T follicular helper cell (primary cell): ENCODE measurements around the gene RHBDF1.

Experiments
- DNase-seq: peaks from one replicate; pipeline ENCODE4 v3.0.0-alpha.2; 2020; ENCODE audit warnings: low read depth

RHBDF1 gene

DNA sequence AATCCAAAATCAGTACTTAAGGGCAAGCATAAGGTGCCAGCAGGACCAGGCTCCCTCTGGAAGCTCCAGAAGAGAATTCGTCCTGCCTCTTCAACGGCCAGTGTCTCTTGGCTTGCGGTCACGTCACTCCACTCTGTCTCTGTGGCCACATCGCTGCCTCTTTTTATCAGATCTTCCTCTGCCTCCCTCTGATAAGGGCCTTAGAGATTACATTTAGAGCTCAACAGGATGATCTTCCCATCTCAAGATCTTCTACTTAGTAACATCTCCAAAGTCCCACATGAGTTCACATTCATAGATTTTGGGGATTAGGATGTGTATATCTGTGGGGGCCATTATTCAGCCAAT, 22.5 kb upstream of the RHBDF1 start:
- no peak for DNase-seq

DNA sequence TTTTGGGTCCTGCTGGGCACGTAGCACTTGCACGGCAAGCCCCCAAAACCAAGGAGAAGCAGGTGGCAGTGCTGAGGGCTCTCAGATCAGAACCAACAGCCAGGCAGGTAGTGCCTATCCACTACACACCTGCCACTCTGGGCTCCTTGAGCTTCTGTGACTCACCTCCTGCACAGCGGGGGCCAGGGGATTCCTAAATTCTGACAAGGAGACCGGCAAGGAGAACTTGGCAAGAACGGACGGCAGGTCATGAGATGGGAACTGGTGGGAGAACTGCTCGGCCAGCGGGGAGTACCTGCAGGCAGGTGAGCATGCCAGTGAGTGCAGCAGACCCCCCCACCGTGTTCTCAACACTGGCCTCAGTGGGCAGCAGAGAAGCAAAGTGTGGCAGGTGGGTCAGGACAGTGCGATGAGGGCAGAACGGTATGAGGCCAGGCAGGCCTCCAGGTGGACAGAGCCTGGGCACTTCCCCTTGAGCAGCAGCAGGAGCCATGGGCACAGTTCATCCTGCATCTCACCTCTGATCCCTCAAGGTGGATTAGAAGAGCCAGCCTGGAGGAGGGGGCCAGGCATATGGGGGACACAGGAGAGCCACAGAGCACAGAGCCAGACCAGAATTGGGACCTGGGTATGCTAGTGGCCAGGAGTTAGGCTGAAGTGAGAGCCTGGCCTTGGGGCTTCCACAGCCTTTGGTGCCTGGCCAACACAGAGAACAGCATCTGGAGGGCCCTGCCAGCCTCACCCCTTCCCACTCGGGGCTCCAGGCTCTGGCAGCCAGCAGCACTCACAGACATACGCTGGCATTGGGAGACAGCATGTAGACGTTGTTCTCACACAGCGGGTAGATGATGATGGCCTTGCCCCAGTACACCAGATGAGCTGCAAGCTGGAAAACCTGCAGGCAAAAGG, 20.3 kb upstream of the RHBDF1 start:
- DNase-seq = no peak

DNA sequence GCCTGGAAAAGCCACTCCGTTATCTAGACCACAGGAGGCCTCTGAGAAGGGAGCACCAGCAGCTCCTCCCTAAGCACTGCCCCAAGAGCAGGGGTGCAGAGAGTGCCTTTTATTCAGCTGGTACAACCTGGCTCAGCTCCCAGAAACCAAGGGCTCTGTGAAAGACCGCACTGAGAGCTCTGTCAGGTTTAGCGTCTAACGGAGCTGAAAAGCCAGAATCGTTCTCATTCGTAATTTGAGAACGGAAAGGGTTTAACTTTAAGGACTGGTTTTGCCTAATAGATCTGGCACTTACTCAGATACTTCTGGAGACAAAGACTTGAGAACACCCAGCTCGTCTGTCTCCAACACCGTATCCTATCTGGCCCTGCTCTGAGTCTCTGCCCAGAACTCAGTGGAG, 19.1 kb upstream of the RHBDF1 start:
- no peak for DNase-seq

DNA sequence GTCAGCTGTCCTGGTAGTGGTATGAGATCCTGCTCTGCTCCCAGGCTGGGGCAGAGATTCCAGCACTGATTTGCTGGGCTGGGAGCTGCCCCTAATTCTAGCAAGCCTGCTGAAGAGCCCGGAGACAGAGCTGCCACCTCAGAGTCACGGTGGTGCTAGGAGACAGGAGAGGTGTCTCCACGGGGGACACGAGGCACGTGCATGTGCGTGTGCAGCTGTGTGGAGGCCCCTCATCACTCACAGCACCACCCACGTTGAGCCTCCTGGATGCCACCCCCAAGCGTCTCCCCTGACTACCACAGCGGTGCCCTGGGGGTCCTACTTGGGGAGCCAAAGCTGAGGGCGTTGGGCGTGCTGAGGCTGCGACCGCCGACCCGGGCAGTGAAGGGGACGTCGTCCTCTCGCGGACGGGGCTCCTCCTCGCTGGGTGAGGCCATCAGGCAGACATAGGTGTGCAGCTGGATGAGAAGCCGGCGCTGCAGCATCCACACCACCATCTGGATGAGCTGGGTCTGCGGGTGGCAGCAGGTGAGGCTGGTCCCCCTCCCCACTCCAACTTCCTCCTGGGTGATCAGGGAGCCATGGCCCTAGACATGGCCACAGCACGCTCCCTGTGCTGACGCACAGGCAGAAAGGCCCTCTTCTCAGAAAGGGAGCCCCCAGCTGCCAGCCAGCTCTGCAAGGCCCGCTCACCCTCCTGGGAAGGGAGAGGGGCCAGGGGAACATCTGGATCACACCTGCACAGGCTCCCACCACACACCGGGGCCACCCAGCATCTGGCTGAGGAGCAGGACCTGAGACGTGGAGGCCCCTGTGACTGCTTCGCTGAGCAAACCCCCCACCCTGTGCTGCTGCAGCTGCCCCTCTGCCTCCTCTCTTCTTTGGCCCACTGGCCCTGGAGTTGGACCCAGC, 17.2 kb upstream of the RHBDF1 start:
- DNase-seq = no peak

DNA sequence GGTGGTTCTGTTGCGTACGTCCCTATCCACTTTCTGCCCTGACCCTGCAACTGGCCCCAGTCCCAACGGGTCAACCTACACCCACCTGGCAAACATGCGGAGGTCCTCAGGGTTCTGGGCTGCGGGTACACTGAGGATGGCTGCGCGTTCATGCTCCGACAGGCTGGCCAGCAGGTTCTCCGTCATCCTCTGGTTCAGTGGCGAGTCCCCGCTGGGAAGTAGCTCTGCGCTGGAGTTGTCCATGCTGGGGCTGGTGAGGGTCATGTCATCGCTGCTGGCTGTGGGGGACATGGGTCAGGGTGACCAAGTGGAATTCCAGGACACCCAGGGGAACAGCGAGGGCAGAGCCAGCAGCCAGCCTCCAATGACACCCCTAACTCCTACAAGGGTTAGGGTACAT, 16.2 kb upstream of the RHBDF1 start:
- no peak for DNase-seq

DNA sequence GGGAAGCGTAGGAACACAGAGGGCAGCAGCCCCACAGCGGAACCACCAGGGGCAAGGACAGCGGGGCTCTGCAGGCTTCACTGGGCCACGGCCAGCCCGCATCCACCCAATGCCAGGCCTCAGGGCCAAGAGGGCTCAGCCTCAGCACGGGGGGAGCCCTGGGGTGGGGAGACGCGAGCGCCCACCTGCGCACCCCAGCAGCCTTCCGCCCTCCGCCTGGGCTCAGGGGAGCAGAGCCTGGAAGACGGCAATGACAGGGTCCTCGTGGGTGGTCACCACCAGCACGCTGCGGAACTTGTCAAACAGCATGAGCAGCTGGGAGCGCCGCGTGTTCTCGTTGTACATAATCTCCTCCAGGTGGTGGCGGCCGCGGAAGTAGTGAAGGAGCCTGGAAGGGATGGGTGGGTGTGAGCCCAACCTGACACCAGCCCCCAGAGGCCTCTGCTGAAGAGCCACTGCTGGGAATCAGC, 14.1 kb upstream of the RHBDF1 start:
- DNase-seq = no peak

DNA sequence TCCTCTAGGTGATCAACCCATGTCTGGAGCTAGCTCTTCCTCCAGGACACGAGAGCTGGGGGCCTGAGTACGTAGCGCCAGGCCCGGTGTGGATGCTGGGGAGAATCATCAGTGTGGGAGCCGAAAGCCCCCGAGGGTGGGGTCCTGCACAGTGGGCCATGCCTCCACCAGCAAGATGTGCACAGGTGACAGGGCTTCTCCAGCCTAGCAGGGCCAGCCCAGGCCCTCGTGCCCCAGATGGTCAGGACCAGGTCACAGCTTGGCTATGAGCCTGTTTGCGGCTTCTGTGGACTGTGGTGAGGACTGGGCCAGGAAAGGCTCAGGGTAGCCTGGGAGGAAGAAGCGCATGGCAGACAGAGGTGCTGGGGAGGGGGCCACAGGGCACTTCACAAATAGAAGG, 13.4 kb upstream of the RHBDF1 start:
- no peak for DNase-seq

DNA sequence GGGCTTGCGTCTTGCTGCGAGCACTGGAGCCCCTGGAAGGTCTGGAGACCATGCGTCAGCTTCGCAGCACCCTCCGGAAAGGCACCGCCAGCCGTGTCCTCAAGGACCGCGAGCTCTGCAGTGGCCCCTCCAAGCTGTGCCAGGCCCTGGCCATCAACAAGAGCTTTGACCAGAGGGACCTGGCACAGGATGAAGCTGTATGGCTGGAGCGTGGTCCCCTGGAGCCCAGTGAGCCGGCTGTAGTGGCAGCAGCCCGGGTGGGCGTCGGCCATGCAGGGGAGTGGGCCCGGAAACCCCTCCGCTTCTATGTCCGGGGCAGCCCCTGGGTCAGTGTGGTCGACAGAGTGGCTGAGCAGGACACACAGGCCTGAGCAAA, 13.0 kb upstream of the RHBDF1 start:
- no peak for DNase-seq

DNA sequence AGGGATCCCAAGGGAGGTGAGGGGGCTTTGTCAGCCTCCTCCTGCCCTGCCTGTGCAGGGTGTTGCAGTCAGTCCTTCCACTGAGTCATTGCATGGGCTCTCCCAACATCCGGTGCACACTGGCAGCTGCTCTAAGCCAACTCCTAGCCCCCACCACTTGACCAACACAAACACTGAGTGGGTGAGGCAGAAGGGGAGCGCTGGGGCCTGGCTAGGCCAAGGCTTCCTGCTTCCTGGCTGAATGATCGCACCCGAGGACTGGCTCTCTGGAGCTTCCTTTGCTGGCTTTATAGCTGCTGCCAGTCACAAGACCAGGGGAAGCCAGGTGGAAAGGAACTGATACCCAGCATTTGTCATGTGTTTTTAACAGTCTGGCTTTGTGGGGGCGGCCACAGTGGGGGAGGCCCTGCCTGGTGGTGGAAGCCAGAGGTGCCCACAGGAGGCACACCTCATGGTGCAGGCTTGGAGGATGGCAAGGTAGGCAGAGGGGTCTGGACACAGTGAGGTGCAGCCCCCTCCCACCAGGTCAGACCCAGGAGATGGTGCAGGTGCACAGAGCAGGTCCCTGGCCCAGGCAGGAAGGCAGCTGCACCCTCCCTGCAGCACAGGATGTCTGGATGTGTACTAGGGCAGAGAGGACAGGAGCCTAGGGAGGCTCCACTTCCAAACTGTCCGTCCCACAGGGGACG, 12.4 kb upstream of the RHBDF1 start:
- DNase-seq = no peak

DNA sequence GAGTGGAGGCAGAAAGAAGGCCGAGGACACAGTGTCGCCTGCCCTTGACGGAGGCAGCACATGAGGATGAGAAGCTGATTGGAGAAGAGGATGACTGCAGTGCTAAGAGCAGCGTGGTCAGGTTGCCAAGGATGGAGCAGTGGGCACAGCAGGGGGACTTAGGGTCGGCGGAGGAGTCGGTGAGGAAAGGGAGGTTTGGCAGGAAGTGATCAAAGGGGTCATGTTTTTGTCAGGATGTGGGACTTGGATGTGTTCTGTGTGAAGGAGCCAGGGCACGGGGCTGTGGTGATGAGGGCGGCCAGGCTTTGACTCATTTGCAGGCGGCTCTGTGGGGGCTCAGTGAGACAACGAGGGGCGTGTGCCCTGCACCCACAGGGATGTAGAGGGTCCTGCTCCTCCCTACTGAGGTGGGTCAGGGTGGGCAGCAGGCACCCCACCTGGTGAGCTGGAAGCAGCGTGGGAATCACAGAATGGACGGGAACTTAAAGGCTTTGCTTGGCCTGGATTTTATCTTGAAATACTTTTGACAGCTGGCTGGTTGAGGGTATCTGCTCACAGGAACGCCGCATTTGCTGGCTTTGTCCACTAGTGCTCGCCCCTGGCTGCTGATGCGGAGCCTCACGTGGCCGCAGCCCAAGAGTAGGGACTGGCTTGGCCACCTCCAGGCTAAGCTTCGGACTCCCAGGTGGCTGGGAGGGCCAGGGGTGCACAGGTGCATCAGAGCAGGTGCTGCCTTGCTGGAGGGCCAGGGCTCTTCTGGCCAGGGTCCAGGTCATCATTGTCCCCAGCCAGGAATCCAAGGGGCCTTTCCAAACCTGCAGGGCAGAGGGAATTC, 11.6 kb upstream of the RHBDF1 start:
- no peak for DNase-seq

DNA sequence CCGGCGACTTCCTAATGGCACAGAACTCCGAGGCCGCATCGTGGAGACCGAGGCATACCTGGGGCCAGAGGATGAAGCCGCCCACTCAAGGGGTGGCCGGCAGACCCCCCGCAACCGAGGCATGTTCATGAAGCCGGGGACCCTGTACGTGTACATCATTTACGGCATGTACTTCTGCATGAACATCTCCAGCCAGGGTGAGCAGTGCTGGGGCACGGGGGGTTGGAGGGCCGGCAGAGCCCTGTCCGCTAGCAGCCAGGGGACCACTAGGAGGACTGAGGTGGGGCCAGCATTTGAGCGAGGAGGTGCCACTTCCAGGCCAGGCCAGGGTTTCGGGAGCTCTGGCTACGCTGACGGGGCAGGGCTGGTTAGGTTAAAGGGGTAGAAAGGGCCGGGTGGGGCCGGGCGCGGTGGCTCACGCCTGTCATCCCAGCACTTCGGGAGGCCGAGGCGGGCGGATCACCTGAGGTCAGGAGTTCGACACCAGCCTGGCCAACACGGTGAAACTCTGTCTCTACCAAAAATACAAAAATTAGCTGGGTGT, 10.7 kb upstream of the RHBDF1 start:
- DNase-seq = no peak

DNA sequence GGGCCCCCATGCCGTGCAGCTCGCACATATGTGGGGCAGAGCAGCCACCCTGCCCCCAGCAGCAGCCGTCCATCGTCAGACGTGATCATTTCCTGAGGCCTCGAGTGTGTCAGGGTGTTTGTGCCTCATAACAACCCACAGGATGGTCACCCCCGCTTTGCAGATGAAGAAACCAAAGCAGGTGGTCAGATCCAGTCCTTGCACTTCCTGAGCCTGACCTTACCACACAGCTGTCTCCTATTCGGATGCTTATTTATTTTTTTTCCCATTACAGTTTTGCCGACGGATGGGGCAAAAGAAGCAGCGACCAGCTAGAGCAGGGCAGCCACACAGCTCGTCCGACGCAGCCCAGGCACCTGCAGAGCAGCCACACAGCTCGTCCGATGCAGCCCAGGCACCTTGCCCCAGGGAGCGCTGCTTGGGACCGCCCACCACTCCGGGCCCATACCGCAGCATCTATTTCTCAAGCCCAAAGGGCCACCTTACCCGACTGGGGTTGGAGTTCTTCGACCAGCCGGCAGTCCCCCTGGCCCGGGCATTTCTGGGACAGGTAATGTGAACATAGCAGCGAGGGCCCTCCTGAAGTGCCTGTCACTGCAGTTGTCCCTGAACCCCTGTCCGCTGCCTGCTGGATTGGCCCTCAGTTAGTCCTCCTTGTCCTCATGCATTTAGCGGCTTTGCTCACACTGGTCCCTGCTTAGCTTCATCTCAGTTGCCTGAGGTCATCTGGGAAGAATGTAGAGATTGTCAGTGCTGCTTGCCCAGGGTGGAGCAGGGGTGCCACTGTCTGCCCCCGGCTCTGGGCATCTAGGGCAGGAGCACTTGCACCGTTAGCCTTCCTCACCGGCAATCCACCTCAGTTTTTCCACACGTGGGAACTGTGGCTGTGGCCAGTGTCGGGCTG, 7.0 kb upstream of the RHBDF1 start:
- DNase-seq = no peak

DNA sequence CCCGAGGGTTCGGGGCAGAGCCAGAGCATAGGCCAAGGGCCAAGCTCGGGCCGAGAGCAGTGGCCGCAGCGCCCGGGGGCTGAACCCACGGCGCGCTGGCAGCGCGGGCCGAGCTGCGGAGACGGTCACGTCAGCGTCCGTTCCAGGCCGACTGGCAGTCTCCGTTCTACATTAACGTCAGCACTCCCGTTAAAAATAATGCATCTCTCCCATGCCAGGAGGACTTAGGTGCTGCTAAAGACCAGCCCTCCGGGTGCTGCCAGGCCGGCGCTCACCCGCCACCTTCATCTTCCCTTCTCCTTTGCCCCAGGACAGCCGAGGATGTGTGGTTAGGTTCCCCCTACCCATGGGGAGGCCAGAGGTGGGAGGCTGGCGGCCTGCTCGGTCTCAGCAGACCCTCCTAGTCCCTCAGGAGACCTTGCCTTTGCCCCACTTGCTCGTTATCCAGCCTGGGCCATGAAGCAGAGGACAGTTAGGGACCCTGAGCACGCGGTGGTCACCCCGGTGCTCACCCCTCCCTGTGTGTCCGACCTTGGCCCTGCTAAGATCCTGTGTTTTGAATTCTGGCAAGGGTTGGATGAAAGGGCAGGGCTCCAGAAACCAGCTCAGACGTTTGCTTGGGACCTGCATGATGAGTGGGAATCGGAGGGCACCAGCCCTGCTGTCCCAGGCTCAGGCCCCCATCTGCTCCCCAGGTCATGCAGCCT, 6.2 kb upstream of the RHBDF1 start:
- no peak for DNase-seq

DNA sequence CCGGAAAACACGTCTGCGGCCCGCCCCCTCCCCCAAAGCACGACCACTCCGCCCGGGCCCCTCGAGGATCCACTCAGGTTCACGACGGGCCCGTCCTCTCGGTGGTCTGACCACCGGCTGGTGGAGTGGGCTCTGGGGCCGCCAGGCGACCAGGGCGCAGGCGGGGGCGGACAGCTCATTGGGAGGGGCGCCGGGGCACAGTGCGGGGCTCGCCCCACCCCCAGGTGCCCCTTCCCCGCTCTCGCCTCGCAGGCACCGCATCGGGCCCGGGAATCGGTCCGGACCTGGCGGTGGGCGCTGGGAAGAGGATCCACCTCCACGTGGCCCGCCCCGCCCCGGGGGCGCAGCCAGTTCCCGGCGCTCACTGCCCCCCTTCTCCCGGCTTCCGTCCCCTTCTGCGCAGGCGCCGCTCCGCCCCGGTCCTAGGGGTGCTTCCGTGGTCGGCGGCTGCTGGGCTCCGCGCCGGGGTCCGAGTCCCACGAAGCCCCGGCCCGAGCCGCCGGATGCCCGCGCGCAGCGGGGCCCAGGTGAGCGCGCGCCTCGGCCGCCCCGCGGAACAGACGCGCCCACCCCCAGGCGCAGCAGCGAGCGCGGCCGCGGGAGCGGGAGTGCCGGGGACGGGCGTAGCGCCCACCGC, 5.5 kb upstream of the RHBDF1 start, which contains the start of gene MPG:
TSS of gene MPG (plus strand) at position 419 of the 637 bp plus-strand sequence. CDS start at position 504, 85 bp downstream.
- DNase-seq = peak; percentile 72

DNA sequence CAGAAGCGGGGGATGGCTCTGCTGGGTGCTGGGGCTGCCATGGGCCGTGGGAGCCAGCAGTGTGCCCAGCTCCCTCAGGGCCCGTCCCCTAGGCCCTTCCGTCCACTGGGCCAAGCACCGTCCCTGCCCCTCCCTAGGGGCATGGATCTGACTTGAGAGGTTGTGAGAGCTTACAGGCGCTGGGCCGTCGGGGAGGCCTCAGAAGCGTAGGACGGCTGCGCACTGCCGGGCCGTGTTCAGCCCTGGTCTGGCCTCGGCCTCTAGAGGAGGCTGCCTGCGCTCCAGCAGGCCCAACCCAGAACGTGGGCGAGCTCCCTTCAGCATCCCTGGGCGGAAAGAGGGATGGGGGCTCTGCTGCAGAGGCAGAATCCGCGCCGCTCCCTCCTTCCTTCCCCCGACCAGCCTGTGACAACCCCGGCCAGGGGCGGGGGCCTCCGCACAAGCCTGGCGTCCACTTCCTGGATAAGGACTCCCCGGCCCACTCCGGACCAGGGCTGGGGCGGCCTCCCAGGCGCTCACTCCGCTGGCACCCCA, 4.9 kb upstream of the RHBDF1 start:
- DNase-seq = no peak

DNA sequence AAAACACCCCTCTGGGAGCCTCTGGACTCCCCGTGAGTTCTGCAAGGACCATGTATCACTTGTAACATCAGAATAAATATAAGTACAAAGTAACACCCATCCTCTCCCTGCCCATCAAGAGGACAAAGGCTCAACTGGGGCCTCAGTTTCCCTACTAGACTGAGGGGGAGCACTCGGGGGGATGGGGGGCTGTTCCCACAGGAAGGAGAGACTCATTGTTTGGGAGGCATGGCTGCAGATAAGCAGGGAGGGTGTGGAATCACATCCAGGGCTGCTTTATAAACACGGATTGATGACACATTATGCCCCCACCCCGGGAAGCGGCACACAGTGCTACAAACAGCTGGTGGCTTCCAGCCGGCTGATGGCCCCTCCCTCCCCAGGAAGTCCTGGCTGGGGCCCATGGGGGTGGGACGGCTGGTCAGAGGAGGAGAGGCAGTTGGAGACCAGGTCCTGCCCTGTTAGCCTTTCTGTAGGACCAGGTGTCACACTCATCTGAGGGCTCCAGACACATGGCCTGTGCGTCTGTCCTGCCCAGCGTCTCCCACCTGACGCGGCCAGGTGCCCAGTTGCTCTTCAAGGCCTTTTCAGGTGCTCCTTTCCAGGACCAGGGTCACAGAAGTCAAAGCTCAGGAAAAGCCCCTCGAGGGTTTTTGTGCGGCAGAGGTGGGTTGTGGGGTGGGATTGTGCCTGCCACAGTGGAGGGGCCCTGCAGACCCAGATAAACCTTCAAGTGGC, 4.3 kb upstream of the RHBDF1 start:
- no peak for DNase-seq

DNA sequence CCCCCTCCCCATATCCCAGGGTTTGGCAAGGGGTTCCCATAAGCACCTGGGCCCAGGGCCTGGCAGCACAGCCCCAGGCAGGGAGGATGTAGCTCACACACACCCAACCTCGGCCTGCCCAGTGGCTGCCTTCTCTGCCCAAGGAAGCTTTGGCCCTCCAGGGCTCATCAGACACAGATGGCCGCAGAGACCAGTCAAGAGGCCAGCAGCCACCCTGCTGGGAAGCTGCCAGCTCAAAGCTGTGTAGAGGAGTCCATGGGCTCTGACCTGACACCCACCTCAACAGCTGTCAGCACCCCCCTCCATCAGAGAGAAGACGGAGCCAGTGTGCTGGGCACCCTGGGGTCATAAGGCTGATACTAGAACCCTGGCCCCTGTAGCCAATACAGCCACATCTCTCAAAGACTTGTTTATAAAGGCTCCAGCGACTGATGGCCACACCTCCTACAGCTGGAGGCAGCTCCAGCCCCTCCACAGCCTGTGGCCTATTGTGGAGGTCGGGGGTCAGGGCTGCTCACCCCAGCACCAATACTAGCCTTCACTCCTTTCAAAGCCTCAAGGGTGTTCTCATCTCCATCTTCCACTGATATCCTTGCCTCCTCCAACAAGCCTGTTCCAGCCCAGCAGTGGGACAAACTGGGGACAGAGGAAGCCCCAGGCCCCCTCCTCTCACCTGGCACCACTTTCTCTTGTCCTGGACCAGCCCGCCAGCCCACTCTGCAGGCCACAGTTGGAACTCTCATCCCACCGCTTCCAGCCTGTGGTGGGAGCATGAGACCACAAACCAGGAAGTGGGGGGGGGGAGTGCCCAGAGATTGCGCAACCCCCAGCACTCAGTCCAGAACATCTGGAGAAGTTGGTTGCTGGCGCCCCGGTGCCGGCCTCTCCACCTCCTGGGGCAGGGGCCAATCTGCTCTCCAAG, 3.4 kb upstream of the RHBDF1 start:
- no peak for DNase-seq
